Measurements from ENCODE around the gene GNAQ.
"Not testable (repeated sequence)": the region's sequence is repeated elsewhere in the genome, so short reads cannot be mapped to it uniquely, and the experiment has no call there.

Gene GNAQ

GRCh38 chr9:77896938-77897667, 134.5 kb downstream of the GNAQ start:
- no peaks in the 10 kb centered on the region for H3K9me3 Mint-ChIP-seq
- peaks cover 2 to 4% of the 10 kb centered on the region in 2 donors for H3K4me1 Mint-ChIP-seq
- no peak overlapping the region for H3K4me3 Mint-ChIP-seq
- no peaks in the 10 kb centered on the region for H3K36me3 Mint-ChIP-seq
- no peak overlapping the region for H3K27ac Mint-ChIP-seq
- H3K27me3 Mint-ChIP-seq, result peaks cover 5 to 6% of the 10 kb centered on the region in 2 donors
- DNase-seq (no peak), ATAC-seq (replicated peaks) (no peak)

- Mint-ChIP-seq H3K9me3 (no peaks in the 10 kb centered on the region), H3K4me3 (no peak overlapping the region), H3K27me3 (peaks cover 5 to 6% of the 10 kb centered on the region in 2 donors), H3K27ac (no peak overlapping the region), H3K36me3 (no peaks in the 10 kb centered on the region), H3K4me1 (peaks cover 5 to 11% of the 10 kb centered on the region in 2 donors)
- DNase-seq (no peak), ATAC-seq (replicated peaks) (no peak)
Measured at GRCh38 chr9:77896269-77896937, 135.2 kb downstream of the GNAQ start.

- H3K4me1 Mint-ChIP-seq, result peaks cover 6 to 14% of the 10 kb centered on the region in 2 donors
- H3K9me3 Mint-ChIP-seq, result no peaks in the 10 kb centered on the region
- no peaks in the 10 kb centered on the region for H3K36me3 Mint-ChIP-seq
- H3K27ac Mint-ChIP-seq, result no peak overlapping the region
- DNase-seq (no peak), ATAC-seq (replicated peaks) (no peak)
- H3K4me3 Mint-ChIP-seq, result no peak overlapping the region
- H3K27me3 Mint-ChIP-seq, result no peaks in the 10 kb centered on the region
Measured at GRCh38 chr9:77893706-77894105, 137.9 kb downstream of the GNAQ start.

- Mint-ChIP-seq H3K27ac (no peak overlapping the region), H3K4me3 (no peak overlapping the region), H3K4me1 (peaks cover 6 to 14% of the 10 kb centered on the region in 2 donors), H3K27me3 (no peaks in the 10 kb centered on the region), H3K9me3 (no peaks in the 10 kb centered on the region), H3K36me3 (no peaks in the 10 kb centered on the region)
- no peak for DNase-seq
- no peak for ATAC-seq (replicated peaks)
Measured at GRCh38 chr9:77892955-77893514, 138.6 kb downstream of the GNAQ start.

GRCh38 chr9:77892171-77892570, 139.4 kb downstream of the GNAQ start:
- Mint-ChIP-seq H3K9me3 (no peaks in the 10 kb centered on the region), H3K27ac (no peak overlapping the region), H3K4me1 (peaks cover 6 to 14% of the 10 kb centered on the region in 2 donors), H3K4me3 (no peak overlapping the region), H3K36me3 (no peaks in the 10 kb centered on the region), H3K27me3 (no peaks in the 10 kb centered on the region)
- DNase-seq (no peak), ATAC-seq (replicated peaks) (peak; percentile 74 to 80)

GRCh38 chr9:77891128-77891800, 140.3 kb downstream of the GNAQ start:
- no peak for DNase-seq
- Mint-ChIP-seq H3K4me3 (no peak overlapping the region), H3K4me1 (peaks cover 6 to 14% of the 10 kb centered on the region in 2 donors), H3K36me3 (no peaks in the 10 kb centered on the region), H3K27me3 (no peaks in the 10 kb centered on the region), H3K27ac (no peak overlapping the region), H3K9me3 (no peaks in the 10 kb centered on the region)
- no peak for ATAC-seq (replicated peaks)

- ATAC-seq (replicated peaks) (no peak), DNase-seq (no peak)
- Mint-ChIP-seq H3K27ac (no peak overlapping the region), H3K9me3 (no peaks in the 10 kb centered on the region), H3K4me3 (no peak overlapping the region), H3K4me1 (peaks cover 6 to 14% of the 10 kb centered on the region in 2 donors), H3K27me3 (no peaks in the 10 kb centered on the region), H3K36me3 (no peaks in the 10 kb centered on the region)
Measured at GRCh38 chr9:77887662-77888061, 143.9 kb downstream of the GNAQ start.

GRCh38 chr9:77885104-77885672, 146.4 kb downstream of the GNAQ start:
- no peak overlapping the region for H3K27ac Mint-ChIP-seq
- no peaks in the 10 kb centered on the region for H3K27me3 Mint-ChIP-seq
- H3K4me1 Mint-ChIP-seq, result no peaks in the 10 kb centered on the region
- no peak overlapping the region for H3K4me3 Mint-ChIP-seq
- no peaks in the 10 kb centered on the region for H3K36me3 Mint-ChIP-seq
- ATAC-seq (replicated peaks), result no peak
- DNase-seq, result no peak
- no peaks in the 10 kb centered on the region for H3K9me3 Mint-ChIP-seq

- Mint-ChIP-seq H3K27ac (no peak overlapping the region), H3K4me1 (no peaks in the 10 kb centered on the region), H3K9me3 (no peaks in the 10 kb centered on the region), H3K4me3 (no peak overlapping the region), H3K36me3 (no peaks in the 10 kb centered on the region), H3K27me3 (no peaks in the 10 kb centered on the region)
- no peak for DNase-seq
- no peak for ATAC-seq (replicated peaks)
Measured at GRCh38 chr9:77883846-77884771, 147.5 kb downstream of the GNAQ start.

GRCh38 chr9:77883133-77883532, 148.5 kb downstream of the GNAQ start:
- H3K27ac Mint-ChIP-seq, result no peak overlapping the region
- H3K4me3 Mint-ChIP-seq, result no peak overlapping the region
- H3K9me3 Mint-ChIP-seq, result no peaks in the 10 kb centered on the region
- H3K36me3 Mint-ChIP-seq, result no peaks in the 10 kb centered on the region
- H3K4me1 Mint-ChIP-seq, result no peaks in the 10 kb centered on the region
- DNase-seq (no peak), ATAC-seq (replicated peaks) (no peak)
- no peaks in the 10 kb centered on the region for H3K27me3 Mint-ChIP-seq

- no peak for ATAC-seq (replicated peaks)
- H3K27ac Mint-ChIP-seq, result no peak overlapping the region
- H3K36me3 Mint-ChIP-seq, result no peaks in the 10 kb centered on the region
- no peak for DNase-seq
- no peaks in the 10 kb centered on the region for H3K4me1 Mint-ChIP-seq
- no peaks in the 10 kb centered on the region for H3K9me3 Mint-ChIP-seq
- no peak overlapping the region for H3K4me3 Mint-ChIP-seq
- H3K27me3 Mint-ChIP-seq, result no peaks in the 10 kb centered on the region
Measured at GRCh38 chr9:77882294-77882693, 149.3 kb downstream of the GNAQ start.

GRCh38 chr9:77881634-77882033, 150.0 kb downstream of the GNAQ start:
- not testable (repeated sequence) for DNase-seq; H3K27me3 Mint-ChIP-seq; H3K27ac Mint-ChIP-seq; H3K4me1 Mint-ChIP-seq; H3K36me3 Mint-ChIP-seq; H3K9me3 Mint-ChIP-seq; H3K4me3 Mint-ChIP-seq; ATAC-seq (replicated peaks)

GRCh38 chr9:77881111-77881510, 150.5 kb downstream of the GNAQ start:
- ATAC-seq (replicated peaks) (no peak), DNase-seq (no peak)
- Mint-ChIP-seq H3K4me3 (no peak overlapping the region), H3K27me3 (no peaks in the 10 kb centered on the region), H3K4me1 (no peaks in the 10 kb centered on the region), H3K36me3 (no peaks in the 10 kb centered on the region), H3K27ac (no peak overlapping the region), H3K9me3 (no peaks in the 10 kb centered on the region)
